Measurements from ENCODE around the gene IL9R. TPM values are rescaled to one million over a fixed set of nuclear protein-coding genes. Genes with fewer than 3 reads are reported as not detected.
"Not testable (repeated sequence)": the region's sequence is repeated elsewhere in the genome, so short reads cannot be mapped to it uniquely, and the experiment has no call there.

The IL9R gene
- total RNA-seq, 1 experiment from 2014 or later = not detected

DNA sequence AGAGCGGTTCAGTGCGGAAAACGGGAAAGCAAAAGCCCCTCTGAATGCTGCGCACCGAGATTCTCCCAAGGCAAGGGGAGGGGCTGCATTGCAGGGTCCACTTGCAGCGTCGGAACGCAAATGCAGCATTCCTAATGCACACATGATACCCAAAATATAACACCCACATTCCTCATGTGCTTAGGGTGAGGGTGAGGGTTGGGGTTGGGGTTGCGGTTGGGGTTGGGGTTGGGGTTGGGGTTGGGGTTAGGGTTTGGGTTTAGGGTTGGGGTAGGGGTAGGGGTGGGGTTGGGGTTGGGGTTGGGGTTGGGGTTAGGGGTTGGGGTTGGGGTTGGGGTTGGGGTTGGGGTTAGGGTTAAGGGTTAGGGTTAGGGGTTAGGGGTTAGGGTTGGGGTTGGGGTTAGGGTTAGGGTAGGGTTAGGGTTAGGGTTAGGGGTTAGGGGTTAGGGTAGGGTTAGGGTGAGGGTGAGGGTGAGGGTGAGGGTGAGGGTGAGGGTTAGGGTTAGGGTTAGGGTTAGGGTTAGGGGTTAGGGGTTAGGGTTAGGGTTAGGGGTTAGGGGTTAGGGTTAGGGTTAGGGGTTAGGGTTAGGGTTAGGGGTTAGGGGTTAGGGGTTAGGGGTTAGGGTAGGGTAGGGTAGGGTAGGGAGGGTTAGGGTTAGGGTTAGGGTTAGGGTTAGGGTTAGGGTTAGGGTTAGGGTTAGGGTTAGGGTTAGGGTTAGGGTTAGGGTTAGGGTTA lies 32.4 kb downstream of the IL9R start:
- not testable (repeated sequence) for DNase-seq (ENCODE audit: low spot score)

DNA sequence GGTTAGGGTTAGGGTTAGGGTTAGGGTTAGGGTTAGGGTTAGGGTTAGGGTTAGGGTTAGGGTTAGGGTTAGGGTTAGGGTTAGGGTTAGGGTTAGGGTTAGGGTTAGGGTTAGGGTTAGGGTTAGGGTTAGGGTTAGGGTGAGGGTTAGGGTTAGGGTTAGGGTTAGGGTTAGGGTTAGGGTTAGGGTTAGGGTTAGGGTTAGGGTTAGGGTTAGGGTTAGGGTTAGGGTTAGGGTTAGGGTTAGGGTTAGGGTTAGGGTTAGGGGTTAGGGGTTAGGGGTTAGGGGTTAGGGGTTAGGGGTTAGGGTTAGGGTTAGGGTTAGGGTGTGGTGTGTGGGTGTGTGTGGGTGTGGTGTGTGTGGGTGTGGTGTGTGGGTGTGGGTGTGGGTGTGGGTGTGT lies 33.0 kb downstream of the IL9R start:
- not testable (repeated sequence) for DNase-seq (ENCODE audit: low spot score)

Other genes starting within 250 kb of the IL9R start
- gene VAMP7, start 116.4 kb upstream of the IL9R start, total RNA-seq (2014; rRNA removed; shearing (Covaris generic)) = 70.3 and 94.2 TPM in 2 replicates